Astrocyte (in vitro differentiated cells and primary cell): ENCODE data around the gene KLB.

Source experiments
- EZH2 ChIP-seq: IDR thresholded peaks from 2 replicates; pipeline ENCODE4 v1.6.1; 2012; ENCODE audit warnings: mild to moderate bottlenecking, low read length, inconsistent platforms; ENCODE audit not compliant: insufficient read depth
- TF ChIP-seq, protein P1 (sequence below): IDR thresholded peaks from 2 replicates; pipeline ENCODE4 v1.5.1; 2011; ENCODE audit warnings: low read depth, mild to moderate bottlenecking, inconsistent platforms, low read length, moderate library complexity; ENCODE audit not compliant: insufficient read depth

DNA sequence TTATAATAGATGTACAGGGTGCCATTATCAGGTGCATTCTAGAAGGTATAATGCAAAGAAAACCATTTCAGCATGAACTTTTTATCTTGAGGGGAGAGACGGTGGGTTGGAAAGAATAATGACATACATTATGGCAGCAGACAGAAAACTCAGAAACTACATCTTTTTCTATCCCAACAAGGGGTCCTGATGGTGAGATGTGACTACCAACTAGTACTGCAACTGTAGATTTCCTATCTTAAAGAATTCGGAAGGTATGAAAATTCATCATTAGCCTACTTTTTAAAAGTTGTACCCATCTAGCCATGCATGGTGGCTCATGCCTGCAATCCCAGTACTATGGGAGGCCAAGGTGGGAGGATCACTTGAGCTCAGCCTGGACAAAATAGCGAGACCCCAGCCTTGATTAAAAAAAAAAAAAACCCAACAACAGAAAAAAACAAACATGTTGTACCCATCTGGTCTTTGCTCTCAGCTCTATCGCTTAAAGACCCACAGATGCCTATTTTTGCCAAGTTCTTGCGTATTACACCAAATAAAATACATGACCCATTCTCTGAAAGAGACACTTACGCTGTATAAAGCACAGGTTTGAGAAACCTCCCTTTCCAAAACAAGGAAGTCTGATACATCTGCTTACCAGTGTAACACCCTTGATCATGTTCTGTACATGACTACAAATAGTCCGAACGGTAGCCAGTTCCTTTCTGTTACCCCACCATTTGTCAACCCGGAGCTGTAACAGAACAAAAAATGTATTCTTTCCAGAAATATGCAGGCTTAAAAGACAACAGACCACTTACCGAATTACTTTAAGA, 50.4 kb downstream of the KLB start:
- TF ChIP-seq, protein P1, sequence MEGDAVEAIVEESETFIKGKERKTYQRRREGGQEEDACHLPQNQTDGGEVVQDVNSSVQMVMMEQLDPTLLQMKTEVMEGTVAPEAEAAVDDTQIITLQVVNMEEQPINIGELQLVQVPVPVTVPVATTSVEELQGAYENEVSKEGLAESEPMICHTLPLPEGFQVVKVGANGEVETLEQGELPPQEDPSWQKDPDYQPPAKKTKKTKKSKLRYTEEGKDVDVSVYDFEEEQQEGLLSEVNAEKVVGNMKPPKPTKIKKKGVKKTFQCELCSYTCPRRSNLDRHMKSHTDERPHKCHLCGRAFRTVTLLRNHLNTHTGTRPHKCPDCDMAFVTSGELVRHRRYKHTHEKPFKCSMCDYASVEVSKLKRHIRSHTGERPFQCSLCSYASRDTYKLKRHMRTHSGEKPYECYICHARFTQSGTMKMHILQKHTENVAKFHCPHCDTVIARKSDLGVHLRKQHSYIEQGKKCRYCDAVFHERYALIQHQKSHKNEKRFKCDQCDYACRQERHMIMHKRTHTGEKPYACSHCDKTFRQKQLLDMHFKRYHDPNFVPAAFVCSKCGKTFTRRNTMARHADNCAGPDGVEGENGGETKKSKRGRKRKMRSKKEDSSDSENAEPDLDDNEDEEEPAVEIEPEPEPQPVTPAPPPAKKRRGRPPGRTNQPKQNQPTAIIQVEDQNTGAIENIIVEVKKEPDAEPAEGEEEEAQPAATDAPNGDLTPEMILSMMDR, result no peak
- no peak for TF ChIP-seq EZH2
